GM19238 (cell line): Measurements from ENCODE around the gene POLR3C.
"Not testable (repeated sequence)": the region's sequence is repeated elsewhere in the genome, so short reads cannot be mapped to it uniquely, and the experiment has no call there.

Experiments used
- DNase-seq: peaks from one replicate; pipeline ENCODE4 v3.0.0; 2011; ENCODE audit warnings: low spot score; ENCODE audit not compliant: insufficient read length

The POLR3C gene, protein sequence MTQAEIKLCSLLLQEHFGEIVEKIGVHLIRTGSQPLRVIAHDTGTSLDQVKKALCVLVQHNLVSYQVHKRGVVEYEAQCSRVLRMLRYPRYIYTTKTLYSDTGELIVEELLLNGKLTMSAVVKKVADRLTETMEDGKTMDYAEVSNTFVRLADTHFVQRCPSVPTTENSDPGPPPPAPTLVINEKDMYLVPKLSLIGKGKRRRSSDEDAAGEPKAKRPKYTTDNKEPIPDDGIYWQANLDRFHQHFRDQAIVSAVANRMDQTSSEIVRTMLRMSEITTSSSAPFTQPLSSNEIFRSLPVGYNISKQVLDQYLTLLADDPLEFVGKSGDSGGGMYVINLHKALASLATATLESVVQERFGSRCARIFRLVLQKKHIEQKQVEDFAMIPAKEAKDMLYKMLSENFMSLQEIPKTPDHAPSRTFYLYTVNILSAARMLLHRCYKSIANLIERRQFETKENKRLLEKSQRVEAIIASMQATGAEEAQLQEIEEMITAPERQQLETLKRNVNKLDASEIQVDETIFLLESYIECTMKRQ

GRCh38 chr1:145823565-145824498 lies at the start of gene POLR3C, which contains the start of gene RNF115:
TSS of gene POLR3C (plus strand) at chr1:145824200. CDS start at chr1:145825777, 1,577 bp downstream.
TSS of gene RNF115 (minus strand) at chr1:145824095. CDS start at chr1:145823873, 222 bp downstream.
- DNase-seq = peak; percentile 75

GRCh38 chr1:145777357-145778145 lies 46.4 kb upstream of the POLR3C start:
- no peak for DNase-seq

DNA sequence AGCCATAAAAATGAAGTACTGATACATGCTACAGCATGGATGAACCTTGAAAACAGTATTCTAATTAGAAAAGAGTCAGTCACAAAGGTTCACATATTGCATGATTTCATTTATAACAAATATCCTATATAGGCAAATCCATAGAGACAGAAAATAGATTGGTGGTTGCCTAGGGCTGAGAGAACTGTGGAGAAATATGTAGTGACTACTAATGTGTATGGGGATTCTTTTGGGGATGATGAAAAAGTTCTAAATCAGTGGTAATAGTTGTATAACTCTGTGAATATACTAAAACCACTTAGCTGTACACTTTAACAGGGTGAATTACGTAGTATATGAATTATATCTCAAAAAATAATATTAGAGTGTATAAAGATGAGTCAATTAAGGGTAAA lies 45.9 kb upstream of the POLR3C start:
- no peak for DNase-seq

DNA sequence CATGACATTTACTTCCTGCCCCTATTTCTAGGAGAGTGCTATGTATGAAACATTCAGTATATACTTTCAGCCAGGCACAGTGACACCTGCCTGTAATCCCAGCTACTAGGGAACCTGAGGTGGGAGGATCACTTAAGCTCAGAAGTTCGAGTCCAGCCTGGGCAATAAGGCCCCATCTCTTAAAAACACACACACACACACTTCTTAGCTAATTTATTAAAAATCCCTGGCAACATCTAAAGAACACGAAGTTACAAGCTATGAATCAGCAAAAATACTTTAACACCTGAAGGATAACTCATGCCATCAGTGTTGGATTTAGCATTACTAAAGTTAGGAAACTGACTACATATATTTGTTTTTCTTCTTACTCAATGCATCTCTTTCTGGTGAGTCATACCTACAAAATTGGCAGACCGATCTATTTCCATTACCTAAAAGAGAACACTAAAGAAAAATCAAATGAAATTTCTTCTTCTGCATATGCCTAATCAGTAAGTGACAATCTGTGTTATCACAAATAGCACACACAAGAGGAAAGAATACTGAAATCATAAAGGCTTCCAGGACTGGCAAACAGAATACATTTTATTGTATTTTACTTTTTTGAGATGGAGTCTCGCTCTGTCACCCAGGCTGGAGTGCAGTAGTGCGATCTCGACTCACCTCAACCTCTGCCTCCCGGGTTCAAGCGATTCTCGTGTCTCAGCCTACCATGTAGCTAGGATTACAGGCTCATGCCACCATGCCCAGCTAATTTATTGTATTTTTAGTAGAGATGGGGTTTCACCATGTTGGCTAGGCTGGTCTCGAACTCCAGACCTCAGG lies 41.5 kb upstream of the POLR3C start:
- DNase-seq = no peak

GRCh38 chr1:145784409-145784808 lies 39.6 kb upstream of the POLR3C start:
- DNase-seq = no peak

- no peak for DNase-seq
These were observed 38.5 kb upstream of the POLR3C start for GRCh38 chr1:145785547-145785946.

- no peak for DNase-seq
These were observed 37.7 kb upstream of the POLR3C start for GRCh38 chr1:145786271-145786670.

GRCh38 chr1:145788580-145788979 lies 35.4 kb upstream of the POLR3C start:
- DNase-seq = no peak

DNA sequence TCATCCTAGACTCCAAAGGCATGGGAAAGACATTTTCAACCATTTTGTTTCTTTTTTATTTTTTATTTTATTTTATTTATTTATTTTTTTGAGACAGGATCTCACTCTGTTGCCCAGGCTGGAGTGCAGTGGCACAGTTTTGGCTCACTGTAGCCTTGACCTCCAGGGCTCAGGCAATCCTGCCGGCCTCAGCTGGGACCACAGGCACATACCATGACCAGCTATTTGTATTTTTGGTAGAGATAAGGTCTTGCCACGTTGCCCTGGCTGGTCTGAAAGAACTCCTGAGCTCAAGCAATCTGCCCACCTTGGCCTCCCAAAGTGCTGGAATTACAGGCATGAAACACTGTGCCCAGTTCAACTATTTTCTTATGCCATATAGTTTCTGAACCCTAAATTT lies 32.1 kb upstream of the POLR3C start:
- not testable (repeated sequence) for DNase-seq

DNA sequence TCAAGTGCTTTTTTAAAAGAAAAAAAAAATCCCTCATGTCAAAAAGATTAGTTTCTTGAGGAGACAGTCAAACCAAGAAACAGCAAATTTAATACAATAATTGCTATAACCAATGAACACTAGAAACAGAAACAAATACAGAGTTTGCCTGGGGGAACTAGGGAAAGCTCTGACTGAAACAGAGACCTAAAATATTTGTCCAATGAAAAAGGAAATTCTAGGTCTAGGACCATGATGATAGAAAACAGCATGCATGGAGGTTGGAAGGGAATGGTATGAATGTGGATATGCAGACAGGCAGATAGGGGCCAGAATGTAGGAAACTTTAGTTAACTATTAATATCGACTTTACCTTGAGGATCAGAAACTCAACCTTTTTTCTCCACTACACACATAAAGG lies 31.5 kb upstream of the POLR3C start:
- no peak for DNase-seq

GRCh38 chr1:145795257-145795881 lies 28.6 kb upstream of the POLR3C start:
- no peak for DNase-seq

- DNase-seq = no peak
These were observed 27.2 kb upstream of the POLR3C start for GRCh38 chr1:145796753-145797152.

DNA sequence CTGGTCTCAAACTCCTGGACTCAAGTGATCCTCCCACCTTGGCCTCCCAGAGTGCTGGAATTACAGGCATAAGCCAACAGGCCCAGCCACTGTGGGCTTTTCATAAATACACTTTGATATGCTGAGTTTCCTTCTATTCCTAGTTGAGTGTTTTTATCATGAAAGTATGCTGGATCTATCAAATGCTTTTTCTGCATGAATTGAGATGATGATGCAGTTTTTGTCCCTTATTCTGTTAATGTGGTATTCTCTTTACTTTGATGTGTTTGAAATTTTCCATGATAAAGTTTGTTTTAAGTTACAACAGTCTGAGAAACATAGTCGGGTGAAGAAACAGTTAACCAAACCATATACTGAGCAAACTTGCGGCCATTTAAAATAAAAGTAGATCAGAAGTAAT lies 24.2 kb upstream of the POLR3C start:
- DNase-seq = no peak

DNA sequence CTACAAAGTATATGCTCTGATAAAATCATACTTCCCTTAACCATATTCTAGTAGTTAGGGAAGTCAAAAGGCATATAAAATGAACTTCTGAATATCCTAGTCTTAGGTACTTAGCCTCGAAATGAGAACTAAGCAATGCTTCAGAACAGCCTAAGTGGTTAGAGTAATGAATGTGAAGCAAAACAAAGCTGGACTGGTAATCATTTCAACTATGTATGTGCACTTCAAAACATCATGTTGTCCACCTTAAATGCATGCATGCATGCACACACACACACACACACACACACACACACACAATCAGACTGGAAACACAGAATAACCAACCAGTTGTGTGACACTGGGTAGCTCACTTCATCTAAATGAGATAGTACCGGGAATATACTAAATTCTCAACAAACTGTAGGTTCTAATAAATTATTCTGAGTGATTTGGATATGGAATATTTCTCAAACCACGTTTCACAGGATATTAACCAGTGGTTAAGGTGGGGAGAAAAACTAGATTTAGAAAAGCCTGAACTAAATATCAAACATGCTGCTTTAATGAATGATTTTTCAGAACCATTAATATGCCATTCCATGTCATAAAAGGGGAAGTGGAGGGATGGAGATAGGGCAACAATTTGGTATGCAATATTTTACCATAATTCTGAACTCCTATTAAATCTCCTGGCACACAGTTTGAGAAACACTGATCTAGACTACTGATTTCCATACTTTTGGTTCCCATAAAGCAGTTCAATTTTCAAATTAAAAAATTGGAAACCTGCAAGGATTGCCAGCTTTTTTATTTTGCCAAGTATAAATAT lies 19.6 kb upstream of the POLR3C start:
- no peak for DNase-seq

DNA sequence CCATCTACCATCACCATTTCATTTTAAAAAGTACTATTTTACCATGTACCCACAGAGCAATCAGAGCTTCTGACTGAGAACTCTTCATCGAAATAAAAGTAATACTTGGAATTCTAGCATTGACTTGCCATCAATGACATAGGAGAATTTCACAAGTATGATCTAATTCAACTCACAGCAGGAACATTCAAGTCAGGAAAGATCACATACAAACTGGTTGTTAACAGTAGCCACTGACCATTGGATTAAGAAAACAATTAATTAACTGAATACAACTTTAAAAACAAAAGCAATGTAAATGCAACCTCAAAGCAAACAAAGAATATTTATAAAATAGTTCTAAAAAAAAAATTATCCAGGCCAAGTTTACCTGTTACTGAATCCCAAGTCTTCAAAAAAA lies 18.9 kb upstream of the POLR3C start:
- no peak for DNase-seq

DNA sequence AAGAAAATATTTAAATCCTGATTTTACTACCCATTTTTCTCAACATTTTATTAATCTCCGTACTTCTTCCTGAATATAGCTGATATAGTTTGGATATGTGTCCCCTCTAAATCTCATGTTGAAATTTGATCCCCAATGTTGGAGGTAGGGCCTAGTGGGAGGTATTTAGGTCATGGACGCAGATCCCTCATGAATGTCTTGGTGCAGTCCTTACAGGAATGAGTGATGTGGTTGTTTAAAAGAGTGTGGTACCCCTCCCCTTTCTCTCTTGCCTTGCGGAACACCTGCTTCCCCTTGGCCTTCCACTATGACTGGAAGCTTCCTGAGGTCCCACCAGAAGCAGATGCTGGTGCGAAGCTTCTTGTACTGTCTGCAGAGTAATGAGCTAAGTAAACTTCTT lies 17.6 kb upstream of the POLR3C start:
- no peak for DNase-seq

- DNase-seq = no peak
These were observed 17.2 kb upstream of the POLR3C start for GRCh38 chr1:145806844-145807243.

- not testable (repeated sequence) for DNase-seq
These were observed 10.8 kb upstream of the POLR3C start for GRCh38 chr1:145812977-145813810.
